HG03135 (cell line): ENCODE data around the gene KRTAP10-3.
"Not testable (repeated sequence)": the region's sequence is repeated elsewhere in the genome, so short reads cannot be mapped to it uniquely, and the experiment has no call there.

Experiments
- ATAC-seq: cut with Tn5 transposase; IDR thresholded peaks from one replicate; pipeline ENCODE4 v1.9.1; 2021; ENCODE audit warnings: mild to moderate bottlenecking, moderate library complexity; ENCODE audit not compliant: unreplicated experiment

The KRTAP10-3 gene

DNA sequence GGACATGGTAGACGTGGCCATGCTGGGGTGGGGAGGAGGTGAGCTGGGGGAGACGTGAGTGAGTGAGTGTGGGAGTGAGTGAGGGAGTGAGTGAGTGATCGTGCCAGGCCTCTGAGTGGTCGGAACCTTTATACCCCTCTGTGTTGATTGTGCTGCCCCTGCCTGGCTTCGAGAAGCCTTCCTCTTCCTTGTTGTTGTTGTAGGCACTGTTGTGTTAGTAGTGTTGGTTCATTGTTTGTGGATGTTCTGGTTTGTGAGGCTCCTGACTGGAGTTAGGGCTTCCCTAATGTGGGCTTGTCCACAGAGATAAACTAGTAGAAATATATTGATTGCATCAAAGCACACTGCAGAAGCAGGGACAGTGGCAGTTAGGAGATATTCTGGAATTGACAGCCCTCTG, at the start of gene KRTAP10-3:
Gene KRTAP10-3 (minus strand): TSS at position 101 of the 400 bp plus-strand sequence. CDS start 80 bp downstream, at position 21.
- ATAC-seq, result no peak

- ATAC-seq, result no peak
Measured at GRCh38 chr21:44606495-44606894, 47.9 kb upstream of the KRTAP10-3 start.

DNA sequence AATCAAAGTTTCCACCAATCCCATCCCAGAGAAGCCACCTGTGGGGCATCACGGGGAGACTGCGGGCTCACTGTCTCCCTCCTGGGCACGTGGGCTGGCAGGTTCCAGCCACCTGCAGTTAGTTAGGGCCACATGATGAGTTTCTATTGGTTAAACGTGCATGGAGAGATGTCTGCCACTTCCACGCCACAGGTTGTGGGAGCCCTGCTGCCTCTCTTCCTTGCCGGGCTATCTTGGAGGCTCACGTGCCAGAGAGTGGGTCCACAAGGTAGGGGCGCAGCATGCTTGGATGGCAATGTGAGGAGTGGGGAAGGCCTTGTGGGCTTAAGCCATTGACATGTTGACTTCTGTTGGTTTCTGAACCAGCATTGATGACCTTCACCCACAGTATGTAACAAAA, 45.3 kb upstream of the KRTAP10-3 start:
- no peak for ATAC-seq

DNA sequence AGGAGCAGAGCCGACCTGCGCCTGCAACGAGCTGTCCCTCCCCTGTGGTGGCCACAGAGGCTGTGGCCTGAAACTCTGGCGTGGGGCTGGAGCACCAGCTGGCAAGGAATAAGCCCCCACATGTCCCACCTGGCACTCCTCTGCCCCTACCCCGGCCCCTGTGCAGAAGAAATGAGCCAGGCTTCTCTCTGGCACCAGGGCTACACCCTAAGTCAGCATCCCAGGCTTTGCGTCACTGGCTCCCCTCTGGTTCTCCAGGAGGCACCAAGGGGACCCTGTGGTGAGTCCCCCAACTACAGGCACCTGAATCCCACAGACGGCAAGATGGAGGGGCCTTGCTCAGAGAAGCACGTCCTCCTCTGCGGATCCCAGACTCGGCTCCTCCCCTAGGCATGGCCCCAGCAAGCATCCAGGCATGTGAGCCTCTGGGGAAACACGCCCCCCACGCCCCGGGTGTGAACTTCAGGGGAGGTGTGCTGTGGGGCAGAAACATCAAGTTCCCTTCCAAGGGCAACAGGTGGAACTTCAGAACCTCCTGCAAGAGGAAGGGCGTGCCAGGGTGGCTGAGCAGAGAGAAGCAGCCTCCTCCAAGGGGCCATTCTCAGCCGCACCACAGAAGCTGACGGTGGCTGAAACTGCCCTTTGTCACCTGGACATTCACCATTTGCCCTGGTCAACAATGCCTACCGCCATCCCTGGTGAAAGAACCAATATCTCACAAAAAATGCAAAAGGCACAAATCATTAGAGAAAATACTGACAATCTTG, 44.7 kb upstream of the KRTAP10-3 start:
- ATAC-seq, result no peak

DNA sequence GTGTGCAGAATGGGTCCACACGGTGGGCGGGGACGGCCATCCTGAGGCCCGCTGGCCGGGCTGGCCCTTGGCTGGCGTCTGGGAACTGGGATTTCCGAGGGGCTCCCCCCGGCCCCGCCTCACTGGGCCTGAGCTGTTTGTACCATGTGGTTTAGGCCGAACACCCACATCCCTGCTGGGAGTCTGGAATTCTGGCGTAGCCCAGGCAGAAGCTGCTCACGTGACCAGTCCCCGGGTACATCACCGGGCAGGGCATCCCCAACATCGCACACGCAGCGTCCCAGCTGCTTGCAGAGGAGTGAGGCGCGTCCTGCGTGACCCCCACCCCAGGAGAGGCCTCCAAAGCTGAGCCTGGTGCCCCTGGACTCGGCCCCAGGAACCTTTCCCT, 43.9 kb upstream of the KRTAP10-3 start:
- ATAC-seq, result no peak

DNA sequence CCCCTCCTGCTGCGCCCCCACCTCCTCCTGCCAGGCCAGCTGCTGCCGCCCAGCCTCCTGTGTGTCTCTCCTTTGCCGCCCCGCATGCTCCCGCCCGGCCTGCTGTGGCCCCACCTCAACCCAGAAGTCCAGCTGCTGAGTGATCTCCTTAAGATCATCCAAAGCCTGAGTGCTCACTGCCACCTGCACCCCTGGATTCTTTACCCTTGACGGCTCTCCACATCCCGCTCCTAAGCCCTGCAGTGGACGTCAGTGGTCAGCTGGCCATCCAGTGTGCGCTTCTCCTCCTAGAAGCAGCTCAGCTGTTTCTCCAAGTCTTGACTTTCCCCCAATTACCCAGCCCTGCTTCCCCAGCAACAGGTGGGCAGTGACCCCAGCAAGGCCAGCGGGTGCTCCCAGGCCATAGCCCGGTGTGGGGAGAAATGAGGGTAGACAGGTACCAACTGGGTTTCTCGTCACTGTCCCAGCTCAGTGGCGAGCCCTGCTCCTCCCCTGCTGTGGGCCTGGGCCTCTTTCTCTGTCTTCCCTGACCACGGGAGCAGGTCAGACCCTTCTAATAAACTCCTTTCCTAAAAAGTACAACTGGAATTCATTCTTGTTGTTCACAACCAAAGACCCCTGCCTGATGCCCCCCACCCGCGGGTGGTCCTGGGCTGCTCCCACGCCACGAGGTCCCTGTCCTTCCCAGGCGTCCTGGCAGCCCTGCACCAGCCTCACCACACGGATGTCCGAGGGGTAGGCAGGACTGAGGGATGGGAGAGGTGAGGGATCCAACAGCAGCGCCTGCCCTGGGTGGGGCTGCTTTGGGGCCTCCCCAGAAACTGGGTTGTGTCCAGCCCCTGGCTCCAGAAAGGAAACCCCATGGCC, 43.2 kb upstream of the KRTAP10-3 start:
- no peak for ATAC-seq

GRCh38 chr21:44601091-44601490, 42.5 kb upstream of the KRTAP10-3 start:
- ATAC-seq, result not testable (repeated sequence)

DNA sequence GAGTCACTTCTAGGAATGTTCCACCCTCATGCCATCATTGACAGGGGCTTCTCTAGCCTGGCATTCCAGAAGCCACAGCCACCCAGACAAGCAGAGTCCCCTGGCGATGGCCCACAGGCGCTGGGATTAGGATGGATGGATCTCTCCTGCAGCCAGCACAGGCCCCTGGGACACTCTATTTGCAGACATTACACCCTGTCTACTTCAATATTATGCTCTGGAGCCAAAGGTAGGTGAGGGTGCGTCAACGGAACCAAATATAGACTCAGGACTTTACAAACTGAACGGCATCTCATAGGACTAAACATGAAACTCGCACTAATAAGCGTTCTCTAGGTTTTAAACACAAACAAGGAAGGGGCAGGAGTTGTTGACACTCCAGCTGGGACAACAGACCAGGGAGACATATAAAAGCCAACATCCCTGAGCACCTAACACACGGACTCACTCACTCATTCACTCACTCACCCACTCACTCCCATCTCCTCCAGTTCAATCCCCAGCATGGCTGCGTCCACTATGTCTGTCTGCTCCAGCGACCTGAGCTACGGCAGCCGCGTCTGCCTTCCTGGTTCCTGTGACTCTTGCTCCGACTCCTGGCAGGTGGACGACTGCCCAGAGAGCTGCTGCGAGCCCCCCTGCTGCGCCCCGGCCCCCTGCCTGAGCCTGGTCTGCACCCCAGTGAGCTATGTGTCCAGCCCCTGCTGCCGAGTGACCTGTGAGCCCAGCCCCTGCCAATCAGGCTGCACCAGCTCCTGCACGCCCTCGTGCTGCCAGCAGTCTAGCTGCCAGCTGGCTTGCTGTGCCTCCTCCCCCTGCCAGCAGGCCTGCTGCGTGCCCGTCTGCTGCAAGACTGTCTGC, 41.8 kb upstream of the KRTAP10-3 start, which contains the start of gene KRTAP10-7:
Gene KRTAP10-7 (plus strand): TSS at position 480 of the 861 bp plus-strand sequence. CDS start 25 bp downstream, at position 505.
- not testable (repeated sequence) for ATAC-seq

GRCh38 chr21:44599264-44600029, 40.9 kb upstream of the KRTAP10-3 start:
- ATAC-seq, result no peak

- no peak for ATAC-seq
Measured at GRCh38 chr21:44598061-44598460, 39.5 kb upstream of the KRTAP10-3 start.

GRCh38 chr21:44596068-44596725, 37.6 kb upstream of the KRTAP10-3 start:
- ATAC-seq, result no peak

DNA sequence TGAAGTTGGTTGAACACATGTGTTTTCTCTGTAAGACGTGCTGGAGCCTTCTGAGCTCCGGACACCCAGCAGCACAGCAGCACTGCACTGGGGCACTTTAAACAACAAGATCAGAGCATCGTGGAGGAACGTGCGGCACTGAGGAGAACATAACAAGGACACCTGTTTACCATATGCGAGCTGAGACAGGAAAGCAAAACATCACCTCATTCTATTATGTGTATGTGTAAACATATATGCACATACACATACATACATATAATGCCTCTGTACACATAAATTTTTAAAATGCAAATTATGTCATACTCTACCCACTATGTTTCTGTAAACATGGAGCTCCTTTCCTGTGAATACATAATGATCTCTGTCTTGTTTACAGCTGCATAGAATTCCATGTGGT, 36.9 kb upstream of the KRTAP10-3 start:
- ATAC-seq, result no peak

DNA sequence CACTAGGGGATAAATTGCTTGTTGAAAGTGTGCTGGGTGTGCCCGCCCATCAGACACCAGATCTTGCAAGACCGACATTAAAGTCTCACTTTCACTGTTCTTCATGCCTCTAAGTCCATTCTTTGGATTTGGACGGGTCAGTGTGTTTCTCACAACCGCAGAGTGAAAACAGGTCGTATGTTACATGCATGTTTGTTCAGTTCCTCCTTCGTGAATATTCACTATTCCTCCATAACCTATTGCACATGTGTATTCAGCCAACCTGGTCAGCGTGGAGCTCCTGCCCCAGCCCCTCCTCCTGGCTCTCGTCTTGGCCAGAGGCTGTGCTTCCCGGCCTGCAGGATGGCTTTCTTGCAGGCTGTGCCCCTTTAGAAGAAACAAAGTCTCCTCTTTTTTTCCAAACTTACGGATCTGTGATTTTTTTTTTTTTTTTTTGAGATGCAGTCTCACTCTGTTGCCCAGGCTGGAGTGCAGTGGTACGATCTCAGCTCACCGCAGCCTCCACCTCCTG, 35.9 kb upstream of the KRTAP10-3 start:
- no peak for ATAC-seq

- ATAC-seq, result no peak
Measured at GRCh38 chr21:44593598-44594405, 35.2 kb upstream of the KRTAP10-3 start.

DNA sequence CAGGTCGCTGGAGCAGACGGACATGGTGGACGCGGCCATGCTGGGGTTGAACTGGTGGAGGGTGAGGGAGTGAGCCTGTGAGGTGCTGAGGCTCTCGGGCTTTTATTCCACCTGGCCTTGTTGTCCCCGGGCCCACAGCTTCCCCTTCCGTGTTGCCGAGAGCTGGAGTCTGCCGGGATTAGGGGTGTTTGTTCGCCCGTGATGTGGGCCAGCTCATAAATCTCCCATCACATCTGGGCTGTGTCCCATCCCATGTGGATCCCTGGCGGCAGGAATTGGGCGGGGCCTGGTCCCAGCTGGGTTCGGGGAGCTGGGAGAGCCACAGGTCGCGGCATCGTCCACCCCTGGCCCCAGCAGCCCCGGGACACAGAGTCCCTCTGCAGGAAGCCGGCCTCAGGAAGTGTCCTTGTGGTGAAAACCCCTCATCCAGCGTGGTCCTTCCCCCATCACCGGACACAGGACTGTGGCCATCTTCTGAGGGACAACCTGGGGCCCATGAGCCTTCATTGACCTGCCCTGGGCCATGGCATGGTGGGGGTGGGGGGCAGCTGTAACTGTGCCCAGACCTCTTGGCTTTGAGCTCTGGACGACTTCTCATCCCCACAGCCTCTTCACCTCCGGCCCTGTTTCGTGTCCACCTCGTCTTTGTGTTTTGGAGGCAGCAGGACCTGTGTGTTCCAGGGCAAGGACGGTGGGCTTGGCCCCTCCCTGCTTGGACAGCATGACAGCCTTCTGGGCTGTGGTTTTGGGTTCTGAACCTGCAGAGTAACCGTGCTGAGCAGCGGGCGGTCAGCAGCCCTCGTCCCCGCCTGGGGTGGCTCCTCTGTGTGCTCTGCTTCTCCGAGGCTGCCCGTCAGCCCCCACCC, 34.1 kb upstream of the KRTAP10-3 start, which contains the start of gene KRTAP10-6:
Gene KRTAP10-6 (minus strand): TSS at position 60 of the 866 bp plus-strand sequence. CDS start 21 bp downstream, at position 39.
- ATAC-seq, result no peak

DNA sequence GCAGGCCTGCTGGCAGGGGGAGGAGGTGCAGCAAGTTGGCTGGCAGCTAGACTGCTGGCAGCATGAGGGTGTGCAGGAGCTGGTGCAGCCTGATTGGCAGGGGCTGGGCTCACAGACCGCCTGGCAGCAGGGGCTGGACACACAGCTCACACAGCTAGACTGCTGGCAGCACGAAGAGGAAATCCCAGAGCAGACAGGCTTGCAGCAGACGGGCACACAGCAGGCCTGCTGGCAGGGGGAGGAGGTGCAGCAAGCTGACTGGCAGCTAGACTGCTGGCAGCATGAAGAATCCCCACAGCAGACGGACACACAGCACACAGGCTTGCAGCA, 33.2 kb upstream of the KRTAP10-3 start:
- ATAC-seq, result not testable (repeated sequence)
